Mesendoderm (in vitro differentiated cells): ENCODE results near the gene ACAA2. TPM values are rescaled to one million over a fixed set of nuclear protein-coding genes. Genes with fewer than 3 reads are reported as not detected.

Experiments
- small RNA-seq: library from polyadenylated mRNA; stranded (forward); fragments of <200 nt; extraction: miRNeasy Mini kit (QIAGEN cat#:217004); gene quantifications from one replicate; pipeline ENCODE3, GENCODE V24; 2013; ENCODE audit not compliant: insufficient read depth

The ACAA2 gene

Small RNAs within 50 kb of the gene (small RNA-seq; reads per million reads assigned to genes)
- not detected for gene RF00283
- gene SCARNA17, result not detected
